Keratinocyte (primary cell): Measurements from ENCODE around the gene LDLR.

Experiments
- EZH2 ChIP-seq: IDR thresholded peaks from one replicate; pipeline ENCODE4 v1.6.1; 2012; ENCODE audit warnings: inconsistent platforms, mild to moderate bottlenecking, low read length, moderate library complexity
- TF ChIP-seq, protein P1 (sequence below), 3 experiments: IDR thresholded peaks in 1 of 3; conservative IDR thresholded peaks in 1 of 3; optimal IDR thresholded peaks in 1 of 3; 2 replicates in 2 of 3; 3 replicates in 1 of 3; pipeline versions ENCODE3 to v1.5.1; 2011; ENCODE audit warnings: low read length in 3 of 3, mild to moderate bottlenecking in 3 of 3, moderate library complexity in 2 of 3, control low read depth in 1 of 3, inconsistent platforms in 1 of 3; ENCODE audit not compliant: insufficient read depth in 2 of 3; ENCODE audit errors: extremely low read depth in 1 of 3

DNA sequence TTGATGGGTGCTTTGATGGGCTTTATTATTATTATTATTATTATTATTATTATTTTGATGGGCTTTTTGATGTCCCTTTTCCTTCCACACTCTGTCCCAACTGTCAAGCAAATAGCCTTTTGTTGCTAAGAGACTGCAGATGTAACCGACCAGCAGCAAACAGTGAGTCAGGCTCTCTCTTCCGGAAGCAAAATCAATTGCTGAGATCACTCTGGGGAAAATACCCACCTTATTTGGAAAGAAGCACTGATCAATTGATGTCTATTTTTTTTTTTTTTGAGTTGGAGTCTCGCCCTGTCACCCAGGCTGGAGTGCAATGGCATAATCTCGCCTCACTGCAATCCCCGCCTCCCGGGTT, 2.9 kb downstream of the LDLR start:
- TF ChIP-seq, protein P1, sequence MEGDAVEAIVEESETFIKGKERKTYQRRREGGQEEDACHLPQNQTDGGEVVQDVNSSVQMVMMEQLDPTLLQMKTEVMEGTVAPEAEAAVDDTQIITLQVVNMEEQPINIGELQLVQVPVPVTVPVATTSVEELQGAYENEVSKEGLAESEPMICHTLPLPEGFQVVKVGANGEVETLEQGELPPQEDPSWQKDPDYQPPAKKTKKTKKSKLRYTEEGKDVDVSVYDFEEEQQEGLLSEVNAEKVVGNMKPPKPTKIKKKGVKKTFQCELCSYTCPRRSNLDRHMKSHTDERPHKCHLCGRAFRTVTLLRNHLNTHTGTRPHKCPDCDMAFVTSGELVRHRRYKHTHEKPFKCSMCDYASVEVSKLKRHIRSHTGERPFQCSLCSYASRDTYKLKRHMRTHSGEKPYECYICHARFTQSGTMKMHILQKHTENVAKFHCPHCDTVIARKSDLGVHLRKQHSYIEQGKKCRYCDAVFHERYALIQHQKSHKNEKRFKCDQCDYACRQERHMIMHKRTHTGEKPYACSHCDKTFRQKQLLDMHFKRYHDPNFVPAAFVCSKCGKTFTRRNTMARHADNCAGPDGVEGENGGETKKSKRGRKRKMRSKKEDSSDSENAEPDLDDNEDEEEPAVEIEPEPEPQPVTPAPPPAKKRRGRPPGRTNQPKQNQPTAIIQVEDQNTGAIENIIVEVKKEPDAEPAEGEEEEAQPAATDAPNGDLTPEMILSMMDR (optimal IDR thresholded peaks at IDR 0.05 in 1 of 3, IDR thresholded peaks at IDR 0.05 in 1 of 3, conservative IDR thresholded peaks at IDR 0.05 in 1 of 3; ENCODE audit: extremely low read depth in 1 of 3, insufficient read depth in 2 of 3, low read length in 3 of 3): no peak
- no peak for TF ChIP-seq EZH2
